Daoy (cell line): ENCODE results near the gene KRT1. TPM values are rescaled to one million over a fixed set of nuclear protein-coding genes. Genes with fewer than 3 reads are reported as not detected.

ENCODE experiments used
- DNase-seq: peaks from one replicate; pipeline ENCODE4 v3.0.0-alpha.2; 2015; ENCODE audit warnings: low read depth
- total RNA-seq: library from RNA; depleted of rRNA; stranded (reverse); fragments of >200 nt; shearing (Covaris generic); gene quantifications from 2 replicates; pipeline ENCODE4 v1.2.3, GENCODE V29; 2014

The KRT1 gene
- total RNA-seq, 1 experiment from 2014 or later = not detected

DNA sequence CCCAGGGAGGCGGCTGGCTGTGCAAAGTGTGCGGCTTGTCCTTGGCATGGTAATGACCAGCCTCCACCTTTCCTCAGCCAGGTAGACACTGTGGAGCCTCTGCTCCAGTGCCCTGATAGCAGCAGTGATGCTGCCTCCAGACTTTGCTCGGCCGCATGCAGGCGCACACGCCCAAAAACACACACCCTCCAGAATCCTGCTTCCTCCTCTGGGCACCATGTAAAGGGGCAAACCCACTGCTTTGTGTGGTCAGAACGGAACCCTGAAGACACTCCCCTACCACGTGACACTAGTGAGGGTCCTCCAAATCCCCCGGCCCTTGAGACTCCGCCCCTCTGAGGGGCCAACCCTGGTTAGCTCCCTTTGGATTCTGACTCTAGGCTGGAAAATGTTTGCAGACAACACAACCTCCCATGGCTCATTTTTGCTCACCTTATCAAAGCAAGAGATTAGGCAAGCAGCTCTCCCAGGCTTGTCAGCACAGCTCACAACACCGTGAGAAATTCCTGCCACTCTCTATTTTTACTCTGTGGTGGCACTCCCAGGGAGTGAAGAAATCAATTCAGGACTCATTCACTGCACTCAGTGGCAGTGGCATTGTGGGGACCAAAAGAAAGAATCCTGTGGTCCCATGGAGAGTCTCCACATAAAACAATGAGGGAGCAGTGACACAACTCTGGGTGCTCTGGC, 18.6 kb upstream of the KRT1 start:
- no peak for DNase-seq

DNA sequence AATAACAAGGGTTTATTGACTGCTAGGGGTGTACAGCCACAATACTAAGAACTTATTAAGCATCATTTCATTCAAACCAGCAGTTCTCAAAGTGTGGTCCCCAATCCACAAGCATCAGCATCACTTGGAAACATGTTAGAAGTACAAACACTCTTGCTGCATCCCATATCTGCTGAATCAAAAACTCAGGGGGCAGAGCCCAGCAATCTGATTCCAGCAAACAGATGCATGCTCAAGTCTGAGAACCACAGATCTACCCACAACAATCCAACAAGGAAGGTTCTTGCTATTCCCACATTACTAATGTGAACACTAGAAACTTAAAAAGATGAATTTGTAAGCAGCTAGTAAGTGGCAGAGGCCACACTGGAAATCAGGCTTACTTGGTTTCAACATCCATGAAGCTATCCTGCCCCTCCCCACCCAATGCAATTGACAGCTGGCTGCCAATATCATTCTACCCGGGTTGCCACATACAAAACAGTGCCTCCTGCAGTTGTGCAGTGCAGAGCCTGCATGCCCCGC, 16.9 kb upstream of the KRT1 start:
- no peak for DNase-seq

DNA sequence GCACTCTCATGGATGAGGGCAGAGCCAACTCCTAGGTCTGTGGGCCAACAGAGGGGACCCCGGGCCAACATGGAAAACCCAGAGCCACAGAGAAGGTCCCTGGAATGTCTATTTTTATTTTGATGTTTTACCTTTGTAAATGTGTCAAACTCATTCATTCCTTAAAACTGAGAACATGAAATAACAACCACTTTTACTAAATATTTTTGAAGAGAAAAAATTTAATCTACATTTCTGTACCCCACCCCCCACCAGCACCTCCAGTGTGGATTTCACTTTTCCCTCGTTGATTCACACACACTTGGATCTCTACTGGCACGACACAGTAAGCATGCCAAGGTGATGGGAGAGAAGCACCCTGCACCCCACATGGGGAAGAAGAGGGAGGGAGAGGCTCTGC, 16.4 kb upstream of the KRT1 start:
- no peak for DNase-seq

DNA sequence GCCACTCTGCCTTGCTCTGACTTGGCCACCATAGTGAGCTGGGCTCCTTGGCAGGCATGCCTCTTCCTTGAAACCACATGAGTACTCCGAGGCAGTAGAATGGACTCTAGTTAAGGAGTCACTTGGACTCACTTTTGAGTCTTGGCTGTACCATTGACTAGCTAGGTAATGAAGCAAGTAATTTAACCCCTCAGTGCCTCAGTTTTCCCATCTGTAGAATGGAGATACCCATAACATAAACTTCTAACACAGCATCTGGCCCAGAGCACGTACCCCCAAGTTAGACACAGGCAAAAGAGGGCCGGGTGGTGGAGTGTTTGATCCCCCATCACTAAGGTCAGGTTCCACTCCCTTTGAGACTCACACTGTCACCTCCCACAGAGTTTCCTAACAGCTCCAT, 14.8 kb upstream of the KRT1 start:
- no peak for DNase-seq

DNA sequence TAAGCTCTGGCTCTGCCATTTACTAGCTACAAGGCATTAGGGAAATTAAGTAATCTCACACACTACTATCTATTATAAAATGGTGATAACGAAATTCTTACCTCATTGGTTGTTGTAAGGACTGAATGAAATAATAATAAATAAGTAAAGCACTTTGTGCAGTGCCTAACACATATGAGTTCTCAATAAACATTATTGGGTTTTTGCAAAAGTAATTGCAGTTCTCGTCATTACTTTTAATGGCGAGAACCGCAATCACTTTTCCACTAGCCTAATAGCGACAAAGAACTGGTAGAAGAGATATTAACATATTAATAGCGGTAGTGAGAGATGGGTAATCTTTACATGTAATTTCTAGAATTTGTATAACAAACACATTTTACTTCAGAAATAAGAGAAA, 13.9 kb upstream of the KRT1 start:
- no peak for DNase-seq

DNA sequence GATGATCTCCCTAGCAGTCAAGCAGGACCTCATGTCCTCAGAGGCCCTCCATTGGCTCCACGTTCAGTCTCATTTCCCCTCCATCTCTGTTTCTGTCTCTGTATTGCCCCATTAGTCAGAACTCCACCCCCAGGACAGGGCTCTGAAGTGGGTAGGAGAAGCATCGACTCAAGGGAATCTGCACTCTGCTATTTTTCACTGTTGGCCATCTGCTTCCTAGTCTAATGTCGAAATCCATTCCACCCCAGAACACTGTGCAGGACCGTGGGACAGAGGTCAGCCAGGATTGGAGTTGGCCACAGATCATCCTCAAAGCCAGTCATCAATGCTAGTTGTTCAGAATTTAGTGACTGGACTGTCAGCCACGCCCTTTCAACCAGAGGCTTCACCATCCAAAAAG, 13.1 kb upstream of the KRT1 start:
- no peak for DNase-seq

DNA sequence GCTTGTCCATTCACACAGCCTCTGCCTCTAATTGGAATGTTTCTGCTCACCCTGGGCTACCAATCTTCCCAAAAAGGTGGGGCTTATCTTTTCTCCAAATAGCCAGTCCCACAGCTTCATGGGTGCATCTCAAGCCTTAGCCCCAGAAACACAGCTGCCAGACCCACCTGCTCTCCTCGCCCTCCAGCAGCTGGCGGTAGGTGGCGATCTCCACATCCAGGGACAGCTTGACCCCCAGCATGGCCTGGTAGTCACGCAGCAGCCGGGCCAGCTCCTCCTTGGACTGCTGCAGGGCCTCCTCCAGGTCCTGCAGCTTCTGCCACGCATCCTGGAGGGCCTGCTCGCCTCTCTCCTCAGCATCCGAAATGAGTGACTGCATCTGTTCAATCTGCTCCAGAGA, 12.0 kb upstream of the KRT1 start:
- DNase-seq = peak; percentile 44

DNA sequence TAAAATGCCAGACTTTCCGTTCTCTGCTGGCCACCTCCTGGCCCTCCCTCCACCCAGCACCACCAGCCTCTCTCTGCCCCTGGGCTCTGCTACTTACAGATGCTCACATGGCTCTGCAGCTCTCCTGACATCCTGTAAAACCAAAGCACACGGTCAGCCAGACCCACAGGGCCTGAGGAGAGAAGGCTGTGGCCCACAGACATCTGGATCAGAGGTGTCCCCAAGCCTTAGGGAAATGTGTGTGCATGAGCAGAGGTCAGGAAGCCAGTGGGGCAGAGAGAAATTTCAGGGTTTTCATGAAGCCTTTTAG, 11.6 kb upstream of the KRT1 start:
- no peak for DNase-seq

DNA sequence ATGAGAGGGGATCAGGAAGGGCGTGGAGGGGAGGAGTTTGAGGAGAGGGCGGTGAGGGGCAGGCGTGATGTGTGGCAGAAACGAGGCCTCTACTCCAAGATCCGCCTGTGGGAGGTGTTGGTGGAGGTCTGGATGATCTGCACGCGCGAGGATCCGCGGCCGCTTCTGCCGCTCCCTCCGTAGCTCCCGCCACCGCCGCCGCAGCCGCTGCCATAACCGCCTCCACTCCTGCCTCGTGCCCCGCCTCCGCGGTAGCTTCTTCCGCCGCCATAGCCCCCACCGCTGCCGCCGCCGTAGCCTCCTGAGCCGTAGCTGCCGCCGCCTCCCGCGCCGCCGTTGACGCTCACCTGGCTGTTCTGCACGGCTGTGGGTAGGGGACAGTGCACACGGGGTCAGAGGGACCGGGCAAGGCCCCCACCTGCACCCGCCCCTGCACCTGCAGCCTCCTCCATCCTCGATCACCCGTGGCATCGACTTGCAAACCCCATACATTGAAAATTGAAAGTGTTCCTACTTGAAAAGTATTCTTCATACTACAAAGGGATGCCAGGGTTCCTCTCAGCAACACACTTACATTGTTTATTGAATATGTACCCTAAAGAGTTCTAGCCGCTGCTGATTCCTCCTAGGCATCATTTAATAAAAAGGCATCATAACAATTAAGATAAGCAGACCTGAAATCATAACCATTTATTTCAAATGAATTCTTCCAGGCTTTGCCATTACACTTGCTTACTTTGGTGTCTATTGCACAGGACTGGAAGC, 11.1 kb upstream of the KRT1 start:
- peak; percentile 41 for DNase-seq

DNA sequence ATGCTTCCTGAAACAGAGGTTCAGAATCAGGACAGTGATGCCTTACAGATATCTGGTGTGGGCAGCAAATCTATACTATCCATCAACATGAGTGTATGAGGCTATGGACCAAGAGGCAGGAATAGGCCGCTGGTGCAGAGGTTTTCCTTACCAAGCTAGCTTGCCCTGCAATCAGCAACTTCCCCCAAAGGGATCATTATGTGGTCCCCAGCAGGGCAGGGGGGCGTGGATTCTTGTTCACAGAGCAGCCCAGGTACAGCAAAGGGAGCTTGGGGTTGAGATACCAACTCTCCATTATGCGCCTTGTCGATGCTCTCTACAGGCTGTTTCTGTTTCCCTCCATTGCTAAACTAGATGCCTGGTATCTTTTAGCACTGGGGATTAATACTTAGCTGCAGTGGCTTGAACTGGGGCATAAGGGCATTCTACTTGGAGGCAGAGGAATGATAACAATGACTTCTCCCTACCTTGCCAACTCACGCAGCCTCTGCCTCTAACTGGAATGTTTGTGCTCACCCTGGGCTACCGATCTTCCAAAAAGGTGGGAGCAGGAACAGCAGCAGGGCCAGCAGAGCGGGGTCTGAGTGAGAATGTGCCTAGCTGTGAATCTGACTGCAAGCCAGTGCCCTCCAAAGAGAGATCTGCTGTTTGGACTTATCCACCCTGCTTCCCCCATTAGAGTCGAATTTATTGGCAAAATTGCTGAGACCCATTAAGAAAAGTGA, 10.3 kb upstream of the KRT1 start:
- DNase-seq = no peak

DNA sequence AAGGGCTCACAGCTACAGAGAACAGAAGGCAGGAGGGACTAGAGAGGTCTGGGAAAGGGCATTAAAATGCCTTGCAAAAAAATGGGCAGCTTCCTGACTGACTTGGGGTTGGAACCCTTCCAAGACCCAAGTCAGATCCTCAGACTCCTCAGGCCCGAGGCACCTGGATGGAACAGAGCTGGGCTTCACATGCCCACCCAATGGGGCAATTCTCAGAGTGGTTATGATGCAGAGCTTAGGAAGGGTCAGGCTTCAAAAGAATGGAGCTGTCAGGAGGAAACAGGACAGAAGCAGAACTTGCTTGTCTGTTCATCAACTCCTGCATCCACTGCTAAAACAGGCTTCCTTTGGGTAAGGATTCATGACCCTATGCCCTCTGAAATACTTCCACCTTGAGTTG, 9.7 kb upstream of the KRT1 start:
- DNase-seq = no peak

DNA sequence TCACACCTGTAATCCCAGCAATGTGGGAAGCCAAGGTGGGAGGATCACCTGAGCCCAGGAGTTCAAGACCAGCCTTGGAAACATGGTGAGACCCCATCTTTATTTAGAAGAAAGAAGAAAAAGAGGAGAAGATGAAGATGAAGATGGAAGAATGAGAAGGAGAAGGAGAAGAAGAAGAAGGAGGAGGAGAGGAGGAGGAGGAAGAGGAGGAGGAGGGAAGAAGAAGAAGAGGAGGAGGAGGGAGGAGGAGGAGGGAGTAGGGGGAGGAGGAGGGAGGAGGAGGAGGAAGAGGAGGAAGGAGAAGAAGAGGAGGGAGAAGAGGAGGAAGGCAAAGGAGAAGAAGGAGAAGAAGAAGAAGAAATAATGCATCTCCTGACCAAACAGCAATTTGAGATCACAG, 9.0 kb upstream of the KRT1 start:
- no peak for DNase-seq

DNA sequence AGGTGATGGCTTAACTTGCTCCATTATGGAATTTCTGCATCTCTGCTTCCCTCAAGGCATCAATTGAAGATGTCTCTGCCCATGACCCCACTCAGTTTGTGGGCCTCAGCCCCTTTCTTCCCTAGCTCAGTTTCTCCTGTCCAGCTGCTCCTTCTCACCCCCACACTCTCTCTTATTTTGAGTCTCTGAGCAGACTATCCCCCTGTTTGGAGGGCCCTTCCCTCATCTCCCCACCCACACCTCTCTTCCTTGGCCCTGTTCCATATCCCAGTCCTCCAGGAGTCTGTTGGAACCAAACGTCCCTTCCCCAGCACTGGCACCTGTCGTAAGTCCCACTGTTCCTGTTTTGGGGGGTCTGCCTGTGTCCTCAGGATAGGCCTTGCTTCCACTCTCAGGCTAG, 8.3 kb upstream of the KRT1 start:
- DNase-seq = no peak

DNA sequence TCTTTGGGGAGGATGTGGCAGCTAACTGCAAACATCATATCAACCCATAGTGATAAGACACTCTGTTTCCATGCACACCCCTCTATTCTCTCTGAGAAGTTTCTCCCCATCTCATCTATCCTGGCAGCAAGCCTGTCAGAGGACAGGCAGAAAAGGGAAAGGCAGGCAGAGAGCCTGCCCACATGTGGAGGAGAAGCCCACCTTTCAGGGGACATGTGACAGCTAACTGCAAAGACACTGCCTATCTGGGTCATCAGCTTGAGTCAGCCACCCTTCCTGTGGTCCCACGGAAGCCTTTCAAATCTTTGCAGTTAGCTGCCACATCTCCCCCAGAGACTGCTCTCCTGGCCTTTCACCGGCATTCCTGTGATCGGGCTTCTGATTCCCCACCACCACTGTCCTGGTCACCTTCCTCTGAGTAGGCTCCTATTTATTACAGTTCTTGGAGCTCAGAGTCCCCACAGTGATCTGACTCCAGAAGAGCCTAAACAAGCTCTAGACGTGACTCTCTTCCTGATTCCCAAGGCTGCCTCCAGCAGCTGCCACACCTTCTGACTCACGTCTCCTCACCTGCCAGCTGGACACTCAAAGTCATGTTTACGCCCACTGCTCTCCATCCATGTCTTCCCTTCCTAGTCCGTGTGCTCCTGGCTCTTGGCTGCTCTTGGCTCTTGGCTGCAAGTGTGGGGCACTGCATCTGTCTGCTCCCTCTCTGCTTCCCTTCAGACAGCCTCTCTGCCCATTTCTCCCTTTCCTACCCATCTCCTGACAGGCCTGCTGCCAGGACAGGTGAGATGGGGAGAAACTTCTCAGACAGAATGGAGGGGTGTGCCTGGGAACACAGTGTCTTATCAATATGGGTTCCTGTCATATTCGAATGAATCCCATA, 7.5 kb upstream of the KRT1 start:
- peak; percentile 26 for DNase-seq

DNA sequence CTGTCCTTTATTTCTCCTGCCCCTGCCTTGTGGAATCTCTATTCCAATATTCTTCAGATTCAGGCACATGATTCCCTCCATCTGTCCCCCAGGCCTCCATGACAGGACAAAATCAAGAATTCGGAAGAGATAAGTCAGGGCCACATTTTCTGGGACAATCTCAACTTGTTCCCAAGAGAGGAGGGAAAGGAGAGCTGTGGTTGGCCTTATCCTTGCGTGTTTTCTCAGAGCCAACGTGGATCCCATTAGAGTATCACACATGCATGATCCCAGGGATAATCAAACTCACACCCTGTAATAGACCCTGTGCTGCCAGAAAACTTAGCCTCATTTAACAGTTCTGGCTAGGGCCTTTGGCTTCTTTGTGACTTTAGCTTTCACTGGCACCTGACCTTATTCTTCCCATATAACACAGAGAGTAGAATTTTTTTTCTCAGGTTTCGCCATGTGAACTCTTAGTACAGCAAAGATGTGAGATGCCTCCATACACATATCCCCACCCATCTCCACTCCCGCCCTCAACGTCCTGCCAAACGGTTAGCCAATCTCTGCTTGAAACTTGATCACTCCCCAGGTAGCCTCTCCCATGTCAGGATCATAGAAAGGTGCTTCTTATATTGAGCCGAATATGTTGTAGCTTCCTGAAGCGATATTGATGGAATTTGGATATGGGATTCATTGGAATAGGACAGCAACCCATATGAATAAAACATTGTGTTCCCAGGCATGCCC, 6.7 kb upstream of the KRT1 start:
- no peak for DNase-seq

DNA sequence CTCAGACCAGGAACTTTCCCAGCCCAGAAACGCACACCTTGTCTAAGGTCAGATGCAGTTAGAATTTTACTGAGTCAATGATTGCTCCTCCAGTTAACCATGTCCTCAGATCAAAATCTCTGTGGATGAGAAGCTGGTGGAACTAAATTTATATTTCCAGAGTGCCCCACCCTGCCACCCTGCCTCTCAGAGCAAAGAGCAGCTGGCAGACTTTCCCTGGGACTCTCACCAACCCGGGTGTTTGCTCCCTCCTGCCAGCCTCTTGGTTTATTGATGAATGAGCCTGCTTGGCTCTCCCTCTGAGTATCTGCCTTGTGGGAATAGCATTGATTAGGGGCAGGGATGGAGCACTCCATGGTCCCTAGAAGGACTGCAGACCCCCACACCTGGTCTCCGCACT, 5.9 kb upstream of the KRT1 start:
- no peak for DNase-seq

DNA sequence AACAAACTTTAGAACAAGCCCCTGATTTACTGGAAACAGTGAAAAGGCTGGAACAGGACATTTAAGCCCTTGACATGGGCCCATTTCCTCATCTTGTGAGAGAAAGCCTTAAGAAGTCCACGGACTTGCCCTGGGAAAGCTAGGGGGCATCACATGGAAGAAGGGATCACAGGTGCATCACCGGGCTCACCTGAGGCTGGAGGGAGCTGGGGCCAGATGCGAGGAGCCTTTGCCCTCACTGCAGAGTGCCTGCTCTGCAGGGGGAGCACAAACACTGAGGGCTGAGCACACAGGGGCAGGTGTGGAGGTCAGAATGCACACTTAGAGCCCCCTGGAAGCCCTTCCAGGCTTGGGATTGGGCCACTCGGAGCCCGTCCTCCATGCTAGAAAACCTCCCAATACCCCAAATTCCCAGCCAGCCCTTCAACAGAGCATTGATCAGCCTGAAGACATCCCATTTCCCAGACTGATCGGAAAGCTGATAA, 5.2 kb upstream of the KRT1 start:
- no peak for DNase-seq

DNA sequence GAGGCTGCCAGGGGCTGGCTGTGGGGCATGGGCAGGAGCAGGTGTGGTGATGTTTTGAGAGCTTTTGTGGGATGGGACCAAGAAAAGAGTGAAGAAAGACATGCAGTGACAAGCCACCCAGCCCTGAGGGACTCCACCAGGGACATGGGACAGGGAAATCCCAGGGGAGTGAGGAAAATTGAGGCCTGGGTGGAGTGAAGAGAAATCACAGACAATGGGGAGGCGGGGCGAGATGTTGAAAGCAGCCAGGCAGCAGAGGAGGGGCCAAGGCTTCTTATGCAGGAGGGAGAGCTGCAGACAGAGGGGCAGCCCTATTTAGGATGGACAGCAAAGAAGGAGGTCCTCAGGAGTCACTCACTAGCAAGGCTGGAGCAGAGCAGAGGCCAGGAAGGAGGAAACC, 4.2 kb upstream of the KRT1 start:
- DNase-seq = no peak

DNA sequence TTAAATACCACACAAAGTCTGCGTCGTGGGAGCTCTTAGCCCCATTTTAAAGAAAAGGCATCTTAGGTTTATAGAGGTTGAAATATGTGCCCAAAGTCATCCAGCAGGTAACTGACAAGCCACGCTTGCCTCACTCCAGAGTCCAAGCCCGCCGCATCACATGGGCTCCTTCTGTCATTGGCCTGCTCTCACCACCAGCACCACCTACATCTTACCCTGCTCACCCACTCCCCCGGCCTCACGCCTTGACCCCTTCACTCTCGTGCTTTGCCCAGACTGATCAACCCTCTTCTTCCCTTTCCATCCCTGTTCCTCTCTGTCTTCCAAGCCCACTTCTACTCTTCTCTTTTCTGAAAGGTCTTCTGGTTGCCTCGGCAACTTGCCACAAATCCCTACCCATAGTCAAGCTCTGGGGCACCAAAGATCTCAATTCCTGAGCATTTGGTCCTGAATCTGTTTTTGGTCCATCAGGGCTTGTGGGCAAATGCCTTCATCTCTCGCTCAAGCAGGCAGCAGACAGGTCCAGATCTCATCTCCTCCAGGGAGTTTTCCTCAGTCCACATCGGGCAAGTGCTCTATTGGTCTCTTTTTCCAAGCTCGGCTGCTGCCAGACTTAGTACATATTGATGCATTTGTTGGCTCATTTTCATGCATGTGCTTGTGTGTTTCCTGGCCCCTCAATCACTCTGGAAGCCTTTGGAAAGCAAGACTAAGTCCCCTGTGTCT, 3.5 kb upstream of the KRT1 start:
- no peak for DNase-seq

DNA sequence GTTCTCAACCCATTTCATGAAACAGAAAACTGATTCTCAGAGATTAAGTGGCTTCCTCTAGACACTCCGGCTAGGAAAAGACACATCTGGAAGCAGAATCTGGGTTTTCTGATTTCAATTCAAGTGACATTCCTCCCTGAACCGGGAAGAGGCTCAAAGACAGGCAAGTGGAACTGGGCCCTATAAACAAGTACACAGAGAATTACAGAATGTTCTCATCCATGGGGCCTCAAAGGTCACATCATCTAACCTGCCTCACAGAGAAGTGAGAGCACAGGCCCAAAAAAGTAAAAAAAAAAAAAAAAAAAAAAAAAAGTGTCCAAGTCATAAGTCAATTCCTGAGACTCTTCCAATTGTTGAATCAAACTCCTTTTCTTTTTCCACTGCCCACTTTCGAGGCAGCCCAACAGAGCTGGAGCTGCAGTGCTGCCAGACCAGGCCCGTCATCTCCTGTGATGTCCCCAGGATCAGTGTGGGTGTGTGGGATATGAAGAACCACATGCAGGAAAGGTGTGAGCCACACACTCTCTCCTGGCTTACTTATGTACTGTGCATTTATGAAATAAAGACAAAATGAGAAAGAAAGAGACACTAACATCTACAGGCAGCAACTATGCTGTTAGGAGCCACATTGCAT, 2.8 kb upstream of the KRT1 start:
- DNase-seq = no peak
